GM18508 (cell line): ENCODE data around the gene PPIP5K1.

Experiments used
- ATAC-seq: cut with Tn5 transposase; IDR thresholded peaks from one replicate; pipeline ENCODE4 v1.9.1; 2021; ENCODE audit warnings: moderate number of reproducible peaks; ENCODE audit not compliant: insufficient read depth, unreplicated experiment

Gene PPIP5K1

GRCh38 chr15:43519196-43519595 lies 70.8 kb downstream of the PPIP5K1 start:
- no peak for ATAC-seq

GRCh38 chr15:43518197-43518761 lies 71.7 kb downstream of the PPIP5K1 start:
- ATAC-seq = no peak

GRCh38 chr15:43517354-43518196 lies 72.4 kb downstream of the PPIP5K1 start, which contains the start of gene MAP1A:
Gene MAP1A (plus strand): TSS chr15:43517608. CDS start chr15:43521474, 3,866 bp downstream.
- no peak for ATAC-seq

- ATAC-seq = no peak
These were observed 73.1 kb downstream of the PPIP5K1 start for GRCh38 chr15:43516801-43517353.

- no peak for ATAC-seq
These were observed 73.8 kb downstream of the PPIP5K1 start for GRCh38 chr15:43516185-43516584.

GRCh38 chr15:43515741-43516140 lies 74.3 kb downstream of the PPIP5K1 start:
- no peak for ATAC-seq

- ATAC-seq = no peak
These were observed 75.6 kb downstream of the PPIP5K1 start for GRCh38 chr15:43514241-43515057.

GRCh38 chr15:43513550-43513949 lies 76.5 kb downstream of the PPIP5K1 start:
- ATAC-seq = no peak

GRCh38 chr15:43511012-43511885 lies 78.8 kb downstream of the PPIP5K1 start:
- no peak for ATAC-seq

- peak; percentile 82 for ATAC-seq
These were observed 79.6 kb downstream of the PPIP5K1 start for GRCh38 chr15:43510200-43511011.

- ATAC-seq = no peak
These were observed 80.3 kb downstream of the PPIP5K1 start for GRCh38 chr15:43509660-43510199.

GRCh38 chr15:43508991-43509659 lies 80.9 kb downstream of the PPIP5K1 start:
- no peak for ATAC-seq

- ATAC-seq = no peak
These were observed 81.6 kb downstream of the PPIP5K1 start for GRCh38 chr15:43508421-43508820.

- ATAC-seq = no peak
These were observed 84.3 kb downstream of the PPIP5K1 start for GRCh38 chr15:43505738-43506137.

GRCh38 chr15:43499635-43500034 lies 90.4 kb downstream of the PPIP5K1 start:
- ATAC-seq = no peak

- ATAC-seq = no peak
These were observed 91.0 kb downstream of the PPIP5K1 start for GRCh38 chr15:43498990-43499389.

GRCh38 chr15:43493703-43494472 lies 96.1 kb downstream of the PPIP5K1 start:
- no peak for ATAC-seq
